ENCODE measurements around the gene FAM135A. TPM values are rescaled to one million over a fixed set of nuclear protein-coding genes. Genes with fewer than 3 reads are reported as not detected.

The FAM135A gene
- total and polyA plus RNA-seq, 2 of the 8 experiments (the other 6 are each of a cell fraction or from before 2014, with no cell fraction given) = 17.4 to 35.7 TPM

DNA sequence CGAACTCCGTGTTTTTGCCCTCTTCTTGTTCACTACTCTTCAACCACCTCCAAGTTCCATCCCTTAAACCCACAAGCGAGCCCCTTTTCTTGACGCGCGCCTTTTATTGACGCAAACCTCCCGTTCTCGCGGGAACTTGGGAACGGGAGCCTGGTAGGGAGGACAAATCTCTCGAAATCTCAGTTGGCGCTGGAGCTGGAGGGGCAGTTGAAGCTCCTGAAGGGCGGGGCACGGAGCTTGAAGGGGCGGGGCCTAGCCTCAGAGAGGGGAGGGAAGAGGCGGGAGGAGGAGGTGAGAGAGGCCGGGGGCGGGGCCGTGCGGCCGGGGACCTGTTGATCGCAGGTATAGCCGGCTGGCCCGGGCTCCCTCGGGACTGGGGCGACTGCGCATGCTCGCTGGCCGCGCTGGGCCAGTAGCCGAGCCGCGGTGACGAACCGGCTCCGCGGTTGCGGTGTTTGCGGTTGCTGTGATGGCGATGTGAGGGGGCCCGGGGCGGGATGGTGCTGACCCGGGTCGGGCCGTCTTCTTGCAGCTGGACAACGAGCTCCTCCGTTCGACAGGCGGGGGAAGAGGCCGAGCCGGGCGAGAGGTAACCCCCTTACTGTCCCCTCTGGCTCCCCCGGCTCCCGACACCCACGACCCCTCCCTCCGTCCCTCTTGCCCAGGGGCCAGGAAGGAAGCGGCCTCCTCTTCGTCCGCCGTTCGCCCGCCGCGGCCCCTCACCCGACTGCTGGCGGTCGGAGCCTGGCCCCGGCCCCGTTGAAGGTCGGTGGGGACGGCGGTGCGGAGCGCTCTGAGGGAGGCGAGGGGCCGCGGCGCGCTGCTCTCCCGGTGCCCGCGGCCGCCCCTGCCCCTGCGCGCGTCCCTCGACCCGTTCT is at the start of gene FAM135A (continued):
- TF ChIP-seq SAP30 (IDR thresholded peaks at IDR 0.05; ENCODE audit: insufficient read depth, insufficient replicate concordance, low read length) (no peak), BRCA1 (IDR thresholded peaks at IDR 0.05; ENCODE audit: low read depth, low read length) (peak; percentile 97), JUND (IDR thresholded peaks at IDR 0.05; ENCODE audit: low read length) (no peak), HDAC2 (IDR thresholded peaks at IDR 0.05; ENCODE audit: borderline replicate concordance in 1 of 2, low read depth in 2 of 2, low read length in 2 of 2) (no peak), TBP (IDR thresholded peaks at IDR 0.05; ENCODE audit: low read depth, low read length) (peak; percentile 97), SRF (IDR thresholded peaks at IDR 0.05; ENCODE audit: low read depth, low read length) (0 out of 2 replicates have a peak, but pooled peaks have one; percentile 5), TAF7 (optimal IDR thresholded peaks at IDR 0.05; ENCODE audit: borderline replicate concordance, low read depth, low read length) (peak; percentile 87), GTF2F1 (IDR thresholded peaks at IDR 0.05; ENCODE audit: borderline replicate concordance, low read depth, low read length) (peak; percentile 93), CTBP2 (IDR thresholded peaks at IDR 0.05; ENCODE audit: borderline replicate concordance, insufficient read depth, insufficient read length, low read length) (no peak), ZNF274 (IDR thresholded peaks at IDR 0.05; ENCODE audit: borderline replicate concordance, extremely low read depth, low read length) (no peak), PHF8 (conservative IDR thresholded peaks at IDR 0.05; ENCODE audit: low read depth, low read length) (peak; percentile 50), KDM1A (IDR thresholded peaks at IDR 0.05; ENCODE audit: borderline replicate concordance, low read length) (no peak), YY1 (IDR thresholded peaks at IDR 0.05; ENCODE audit: low read depth, low read length) (no peak), POLR2A (IDR thresholded peaks at IDR 0.05; ENCODE audit: control extremely low read depth in 1 of 2, low read depth in 2 of 2, low read length in 2 of 2) (peak; percentile 99 to 100), POLR2AphosphoS5 (IDR thresholded peaks at IDR 0.05; ENCODE audit: low read depth, low read length) (peak; percentile 87), RFX5 (IDR thresholded peaks at IDR 0.05; ENCODE audit: borderline replicate concordance, low read depth, low read length) (no peak), EZH2 (IDR thresholded peaks at IDR 0.05; ENCODE audit: low read depth, low read length, severe bottlenecking) (no peak), KDM5A (IDR thresholded peaks at IDR 0.05; ENCODE audit: low read length) (no peak), KDM4A (IDR thresholded peaks at IDR 0.05; ENCODE audit: low read depth, low read length, severe bottlenecking) (peak; percentile 77), ASH2L (IDR thresholded peaks at IDR 0.05; ENCODE audit: low read length) (peak; percentile 90), BCL11A (IDR thresholded peaks at IDR 0.05; ENCODE audit: low read depth in 2 of 2, low read length in 2 of 2) (no peak), SUZ12 (IDR thresholded peaks at IDR 0.05; ENCODE audit: low read length) (no peak), TEAD4 (IDR thresholded peaks at IDR 0.05; ENCODE audit: low read depth, low read length) (no peak)
- TF ChIP-seq, protein P1, sequence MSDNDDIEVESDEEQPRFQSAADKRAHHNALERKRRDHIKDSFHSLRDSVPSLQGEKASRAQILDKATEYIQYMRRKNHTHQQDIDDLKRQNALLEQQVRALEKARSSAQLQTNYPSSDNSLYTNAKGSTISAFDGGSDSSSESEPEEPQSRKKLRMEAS (IDR thresholded peaks at IDR 0.05) = no peak

Measured in H1 (cell line).